GM12878 (cell line): ENCODE data around the gene LBH. TPM values are rescaled to one million over a fixed set of nuclear protein-coding genes. Genes with fewer than 3 reads are reported as not detected.

Experiments
- IKZF2 ChIP-seq, 2 experiments: fragments of 450-650 bp; IDR thresholded peaks; 2 replicates each; pipeline ENCODE4 v1.6.1; 2017; ENCODE audit warnings: mild to moderate bottlenecking in 2 of 2, moderate library complexity in 2 of 2
- KDM1A ChIP-seq: fragments of 200-600 bp; sonication (generic); IDR thresholded peaks from 2 replicates; pipeline ENCODE4 v1.6.1; 2016; ENCODE audit warnings: borderline replicate concordance
- MYC ChIP-seq: IDR thresholded peaks from 2 replicates; pipeline ENCODE4 v1.6.1; 2011; ENCODE audit warnings: mild to moderate bottlenecking, low read length, moderate library complexity, inconsistent platforms; ENCODE audit not compliant: insufficient read depth, insufficient replicate concordance, insufficient read length, severe bottlenecking
- YBX1 ChIP-seq: fragments of 450-650 bp; IDR thresholded peaks from 2 replicates; pipeline ENCODE4 v1.6.1; 2016; ENCODE audit warnings: antibody characterized with exemption
- polyA plus RNA-seq, 11 experiments: library from polyadenylated mRNA; depleted of rRNA in 4 of 11; unstranded in 6 of 11; stranded (reverse) in 5 of 11; fragments of >200 nt; fragmentation: Nextera tagmentation in 4 of 11; fragmentation: Illumina TruSeq in 1 of 11; extraction: Ambion mirVana in 4 of 11; extraction: Trizol in 1 of 11; gene quantifications; 1 replicate in 1 of 11; 2 replicates in 10 of 11; pipeline versions ENCODE4 v1.2.1 to v1.2.3, GENCODE V29; 2011 to 2016; ENCODE audit warnings: inconsistent platforms in 2 of 11, missing spikeins in 2 of 11, low read depth in 1 of 11
- total RNA-seq, 4 experiments: library from RNA; depleted of rRNA in 3 of 4; stranded (reverse); fragments of >200 nt in 3 of 4; fragmentation: Illumina TruSeq in 1 of 4; extraction: Trizol in 1 of 4; gene quantifications; 2 replicates each; pipeline versions ENCODE4 v1.2.1 to v1.2.3, GENCODE V29; 2013 to 2021
- TF ChIP-seq, protein P1 (sequence below): IDR thresholded peaks from 2 replicates; pipeline ENCODE4 v1.6.1; 2011; ENCODE audit warnings: mild to moderate bottlenecking, low read depth, low read length, moderate library complexity; ENCODE audit not compliant: insufficient replicate concordance
- TF ChIP-seq, protein P2 (sequence below): fragments of 450-650 bp; IDR thresholded peaks from 2 replicates; pipeline ENCODE4 v1.6.1; 2018; ENCODE audit warnings: mild to moderate bottlenecking, low read depth, moderate library complexity; ENCODE audit not compliant: partially characterized antibody
- TF ChIP-seq, protein P3 (sequence below): IDR thresholded peaks from 2 replicates; pipeline ENCODE4 v1.6.1; 2012; ENCODE audit warnings: mild to moderate bottlenecking, low read depth, low read length

The LBH gene
- total and polyA plus RNA-seq, 10 of the 15 experiments (the other 5 are each of a cell fraction or from before 2014, with no cell fraction given), result 9.3 to 133 (median 34.1) TPM

DNA sequence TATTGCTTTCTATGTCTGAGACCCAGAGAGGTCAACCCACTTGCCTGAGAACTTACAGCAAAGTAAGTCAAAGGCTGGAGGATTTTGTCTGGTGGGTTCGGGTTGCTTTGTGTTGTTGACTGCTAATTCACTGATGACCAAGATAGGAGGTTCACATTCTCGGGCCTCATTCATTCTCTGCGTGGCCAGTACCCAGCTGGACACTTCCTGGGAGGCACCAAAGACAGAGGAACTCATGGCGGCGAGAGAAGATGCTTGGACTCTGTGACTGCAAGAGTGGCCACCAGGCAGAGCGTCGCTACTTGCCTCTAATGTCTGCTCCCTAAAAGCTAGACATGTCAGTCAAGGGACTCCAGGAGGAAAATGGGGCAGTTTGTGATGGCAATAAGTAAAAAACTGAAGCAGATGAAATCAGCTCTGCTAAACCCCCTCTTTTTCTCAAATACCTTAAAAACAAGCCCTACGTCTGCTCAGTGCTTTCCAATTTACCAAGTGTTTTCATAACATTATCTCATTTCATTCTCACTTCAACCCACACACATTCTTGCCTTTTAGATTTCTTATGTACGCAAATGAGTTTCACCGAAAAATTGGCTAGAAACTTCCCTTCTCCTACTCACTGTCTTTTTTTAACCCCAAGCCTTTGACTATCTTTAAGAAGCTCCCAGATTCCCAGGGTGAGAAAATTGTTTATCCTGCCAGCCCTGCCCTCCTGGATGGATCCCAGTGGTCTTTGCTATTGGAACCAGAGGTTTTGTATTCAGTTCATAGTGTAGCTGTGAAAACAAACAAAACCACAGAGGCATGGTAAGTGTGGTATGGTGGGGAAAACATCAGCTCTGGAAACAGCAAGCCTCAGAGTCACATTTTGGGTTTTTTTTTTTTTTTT, 4.9 kb upstream of the LBH start (continued):
- no peak for TF ChIP-seq KDM1A
- TF ChIP-seq, protein P1, sequence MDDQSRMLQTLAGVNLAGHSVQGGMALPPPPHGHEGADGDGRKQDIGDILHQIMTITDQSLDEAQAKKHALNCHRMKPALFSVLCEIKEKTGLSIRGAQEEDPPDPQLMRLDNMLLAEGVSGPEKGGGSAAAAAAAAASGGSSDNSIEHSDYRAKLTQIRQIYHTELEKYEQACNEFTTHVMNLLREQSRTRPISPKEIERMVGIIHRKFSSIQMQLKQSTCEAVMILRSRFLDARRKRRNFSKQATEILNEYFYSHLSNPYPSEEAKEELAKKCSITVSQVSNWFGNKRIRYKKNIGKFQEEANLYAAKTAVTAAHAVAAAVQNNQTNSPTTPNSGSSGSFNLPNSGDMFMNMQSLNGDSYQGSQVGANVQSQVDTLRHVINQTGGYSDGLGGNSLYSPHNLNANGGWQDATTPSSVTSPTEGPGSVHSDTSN, result no peak
- TF ChIP-seq YBX1, result no peak
- TF ChIP-seq, protein P2, sequence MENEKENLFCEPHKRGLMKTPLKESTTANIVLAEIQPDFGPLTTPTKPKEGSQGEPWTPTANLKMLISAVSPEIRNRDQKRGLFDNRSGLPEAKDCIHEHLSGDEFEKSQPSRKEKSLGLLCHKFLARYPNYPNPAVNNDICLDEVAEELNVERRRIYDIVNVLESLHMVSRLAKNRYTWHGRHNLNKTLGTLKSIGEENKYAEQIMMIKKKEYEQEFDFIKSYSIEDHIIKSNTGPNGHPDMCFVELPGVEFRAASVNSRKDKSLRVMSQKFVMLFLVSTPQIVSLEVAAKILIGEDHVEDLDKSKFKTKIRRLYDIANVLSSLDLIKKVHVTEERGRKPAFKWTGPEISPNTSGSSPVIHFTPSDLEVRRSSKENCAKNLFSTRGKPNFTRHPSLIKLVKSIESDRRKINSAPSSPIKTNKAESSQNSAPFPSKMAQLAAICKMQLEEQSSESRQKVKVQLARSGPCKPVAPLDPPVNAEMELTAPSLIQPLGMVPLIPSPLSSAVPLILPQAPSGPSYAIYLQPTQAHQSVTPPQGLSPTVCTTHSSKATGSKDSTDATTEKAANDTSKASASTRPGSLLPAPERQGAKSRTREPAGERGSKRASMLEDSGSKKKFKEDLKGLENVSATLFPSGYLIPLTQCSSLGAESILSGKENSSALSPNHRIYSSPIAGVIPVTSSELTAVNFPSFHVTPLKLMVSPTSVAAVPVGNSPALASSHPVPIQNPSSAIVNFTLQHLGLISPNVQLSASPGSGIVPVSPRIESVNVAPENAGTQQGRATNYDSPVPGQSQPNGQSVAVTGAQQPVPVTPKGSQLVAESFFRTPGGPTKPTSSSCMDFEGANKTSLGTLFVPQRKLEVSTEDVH, result no peak
- no peak for TF ChIP-seq MYC
- TF ChIP-seq, protein P3, sequence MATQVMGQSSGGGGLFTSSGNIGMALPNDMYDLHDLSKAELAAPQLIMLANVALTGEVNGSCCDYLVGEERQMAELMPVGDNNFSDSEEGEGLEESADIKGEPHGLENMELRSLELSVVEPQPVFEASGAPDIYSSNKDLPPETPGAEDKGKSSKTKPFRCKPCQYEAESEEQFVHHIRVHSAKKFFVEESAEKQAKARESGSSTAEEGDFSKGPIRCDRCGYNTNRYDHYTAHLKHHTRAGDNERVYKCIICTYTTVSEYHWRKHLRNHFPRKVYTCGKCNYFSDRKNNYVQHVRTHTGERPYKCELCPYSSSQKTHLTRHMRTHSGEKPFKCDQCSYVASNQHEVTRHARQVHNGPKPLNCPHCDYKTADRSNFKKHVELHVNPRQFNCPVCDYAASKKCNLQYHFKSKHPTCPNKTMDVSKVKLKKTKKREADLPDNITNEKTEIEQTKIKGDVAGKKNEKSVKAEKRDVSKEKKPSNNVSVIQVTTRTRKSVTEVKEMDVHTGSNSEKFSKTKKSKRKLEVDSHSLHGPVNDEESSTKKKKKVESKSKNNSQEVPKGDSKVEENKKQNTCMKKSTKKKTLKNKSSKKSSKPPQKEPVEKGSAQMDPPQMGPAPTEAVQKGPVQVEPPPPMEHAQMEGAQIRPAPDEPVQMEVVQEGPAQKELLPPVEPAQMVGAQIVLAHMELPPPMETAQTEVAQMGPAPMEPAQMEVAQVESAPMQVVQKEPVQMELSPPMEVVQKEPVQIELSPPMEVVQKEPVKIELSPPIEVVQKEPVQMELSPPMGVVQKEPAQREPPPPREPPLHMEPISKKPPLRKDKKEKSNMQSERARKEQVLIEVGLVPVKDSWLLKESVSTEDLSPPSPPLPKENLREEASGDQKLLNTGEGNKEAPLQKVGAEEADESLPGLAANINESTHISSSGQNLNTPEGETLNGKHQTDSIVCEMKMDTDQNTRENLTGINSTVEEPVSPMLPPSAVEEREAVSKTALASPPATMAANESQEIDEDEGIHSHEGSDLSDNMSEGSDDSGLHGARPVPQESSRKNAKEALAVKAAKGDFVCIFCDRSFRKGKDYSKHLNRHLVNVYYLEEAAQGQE, result no peak
- peak; percentile 95 to 96 for TF ChIP-seq IKZF2 (IDR thresholded peaks at IDR 0.05)
- TF ChIP-seq, all 136 proteins: peak for 25
